HepG2 (cell line): ENCODE measurements around the gene AMBRA1.

Source experiments
- HNRNPLL ChIP-seq: fragments of 200-400 bp; formaldehyde crosslinking; IDR thresholded peaks from 2 replicates; pipeline ENCODE4 v1.6.1; 2017; ENCODE audit warnings: mild to moderate bottlenecking, low read depth, low read length; ENCODE audit not compliant: poor library complexity, severe bottlenecking
- MXI1 ChIP-seq: IDR thresholded peaks from 3 replicates; pipeline ENCODE4 v1.6.1; 2012; ENCODE audit warnings: low read depth, low read length, inconsistent platforms, borderline replicate concordance
- SALL1 ChIP-seq: sonication (generic); formaldehyde crosslinking; IDR thresholded peaks from 2 replicates; pipeline ENCODE4 v1.8.0; 2022; ENCODE audit warnings: mild to moderate bottlenecking, missing genetic modification reagents
- ZNF670 ChIP-seq: sonication (generic); formaldehyde crosslinking; IDR thresholded peaks from 2 replicates; pipeline ENCODE4 v1.8.0; 2022; ENCODE audit warnings: mild to moderate bottlenecking, missing genetic modification reagents, borderline replicate concordance

GRCh38 chr11:46493791-46494190 is 100.0 kb downstream of the AMBRA1 start:
- TF ChIP-seq HNRNPLL = no peak
- TF ChIP-seq MXI1 = no peak
- no peak for TF ChIP-seq SALL1 (CRISPR knock-in tag)
- TF ChIP-seq ZNF670 = no peak
